Fibroblast of pulmonary artery (primary cell): ENCODE data around the gene NUDT14.

Experiments
- DNase-seq: peaks from one replicate; pipeline ENCODE4 v3.0.0-alpha.2; 2010; ENCODE audit warnings: low read depth
- H3K4me3 ChIP-seq: replicated peaks from 2 replicates; pipeline ENCODE4 v1.5.1; 2011; ENCODE audit warnings: low read depth, mild to moderate bottlenecking, control low read depth, low read length, moderate library complexity
- CTCF ChIP-seq: IDR thresholded peaks from 2 replicates; pipeline ENCODE4 v1.5.1; 2011; ENCODE audit warnings: mild to moderate bottlenecking, control low read depth, low read length, inconsistent platforms; ENCODE audit errors: missing control alignments

Gene NUDT14

GRCh38 chr14:105139831-105140239 is 41.3 kb downstream of the NUDT14 start:
- no peak for DNase-seq
- TF ChIP-seq CTCF = no peak
- no peak overlapping the region for H3K4me3 ChIP-seq

GRCh38 chr14:105139212-105139825 is 41.8 kb downstream of the NUDT14 start:
- TF ChIP-seq CTCF = no peak
- no peak for DNase-seq
- H3K4me3 ChIP-seq = no peak overlapping the region

GRCh38 chr14:105138551-105139111 is 42.5 kb downstream of the NUDT14 start:
- no peak for DNase-seq
- H3K4me3 ChIP-seq = no peak overlapping the region
- no peak for TF ChIP-seq CTCF

- no peak for DNase-seq
- TF ChIP-seq CTCF = no peak
- no peak overlapping the region for H3K4me3 ChIP-seq
These were observed 43.0 kb downstream of the NUDT14 start for GRCh38 chr14:105138021-105138541.

GRCh38 chr14:105137481-105138020 is 43.6 kb downstream of the NUDT14 start:
- DNase-seq = no peak
- H3K4me3 ChIP-seq = no peak overlapping the region
- TF ChIP-seq CTCF = no peak

- TF ChIP-seq CTCF = no peak
- DNase-seq = no peak
- no peak overlapping the region for H3K4me3 ChIP-seq
These were observed 44.5 kb downstream of the NUDT14 start for GRCh38 chr14:105136401-105137322.
